GM19452 (cell line): ENCODE results near the gene GJC2.

ENCODE experiments used
- ATAC-seq: cut with Tn5 transposase; IDR thresholded peaks from one replicate; pipeline ENCODE4 v1.9.1; 2021; ENCODE audit not compliant: unreplicated experiment

GJC2 gene

DNA sequence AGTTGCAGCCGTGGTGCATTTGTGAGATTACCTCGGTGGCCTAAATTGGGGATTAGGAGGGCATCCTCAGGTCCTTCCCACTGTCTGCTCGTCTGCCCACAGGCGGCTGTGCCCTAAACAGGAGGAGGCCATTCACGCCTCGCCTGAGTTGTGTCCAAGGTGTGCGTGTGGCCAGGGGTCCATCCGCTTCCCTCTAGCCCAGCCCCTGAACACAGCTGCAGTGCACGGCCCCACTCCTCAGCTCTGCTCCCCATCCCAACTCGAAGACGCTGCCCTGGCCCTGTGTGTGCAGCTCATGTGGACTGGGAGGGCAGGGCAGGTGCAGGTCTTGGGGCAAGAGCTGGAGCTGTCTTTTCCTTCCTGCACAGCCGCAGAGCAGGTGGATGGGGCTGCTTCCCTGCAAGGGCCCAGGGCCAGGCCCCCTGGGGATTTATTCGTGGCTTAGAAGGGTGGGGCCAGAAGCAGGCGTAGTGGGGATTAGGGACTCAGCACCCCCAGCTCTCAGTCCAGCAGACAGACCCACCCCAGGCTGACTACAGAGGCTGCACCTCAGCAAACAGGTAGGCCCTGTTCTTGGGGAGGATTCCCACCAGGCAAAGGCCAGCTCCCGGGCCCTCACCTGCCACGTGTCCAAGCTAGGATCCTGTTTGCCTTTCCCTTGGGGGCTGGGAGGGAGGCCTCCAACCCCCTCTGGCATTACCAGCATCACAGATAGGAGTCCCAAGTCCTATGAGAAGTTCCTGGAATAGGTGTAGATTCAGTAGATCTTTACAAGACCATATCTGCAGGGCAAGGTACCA is 5.3 kb upstream of the GJC2 start:
- ATAC-seq = no peak

DNA sequence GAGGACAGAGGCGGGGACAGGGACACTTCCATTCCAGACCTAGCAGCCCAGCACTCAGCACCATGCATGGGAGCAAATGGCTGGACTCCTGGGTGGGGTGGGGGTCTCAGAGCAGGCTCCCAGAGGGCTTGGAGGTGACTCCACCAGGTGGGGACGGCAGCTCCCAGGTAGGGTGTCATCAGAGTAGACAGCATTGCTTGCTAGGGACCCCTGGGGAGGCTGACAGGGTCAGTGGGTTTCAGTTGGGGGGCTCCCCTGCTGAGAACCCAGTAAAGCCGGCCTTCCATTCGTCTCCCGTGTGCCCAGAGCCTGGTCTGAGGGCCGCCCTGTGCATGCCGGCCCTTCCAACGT is 4.8 kb upstream of the GJC2 start:
- ATAC-seq = no peak

DNA sequence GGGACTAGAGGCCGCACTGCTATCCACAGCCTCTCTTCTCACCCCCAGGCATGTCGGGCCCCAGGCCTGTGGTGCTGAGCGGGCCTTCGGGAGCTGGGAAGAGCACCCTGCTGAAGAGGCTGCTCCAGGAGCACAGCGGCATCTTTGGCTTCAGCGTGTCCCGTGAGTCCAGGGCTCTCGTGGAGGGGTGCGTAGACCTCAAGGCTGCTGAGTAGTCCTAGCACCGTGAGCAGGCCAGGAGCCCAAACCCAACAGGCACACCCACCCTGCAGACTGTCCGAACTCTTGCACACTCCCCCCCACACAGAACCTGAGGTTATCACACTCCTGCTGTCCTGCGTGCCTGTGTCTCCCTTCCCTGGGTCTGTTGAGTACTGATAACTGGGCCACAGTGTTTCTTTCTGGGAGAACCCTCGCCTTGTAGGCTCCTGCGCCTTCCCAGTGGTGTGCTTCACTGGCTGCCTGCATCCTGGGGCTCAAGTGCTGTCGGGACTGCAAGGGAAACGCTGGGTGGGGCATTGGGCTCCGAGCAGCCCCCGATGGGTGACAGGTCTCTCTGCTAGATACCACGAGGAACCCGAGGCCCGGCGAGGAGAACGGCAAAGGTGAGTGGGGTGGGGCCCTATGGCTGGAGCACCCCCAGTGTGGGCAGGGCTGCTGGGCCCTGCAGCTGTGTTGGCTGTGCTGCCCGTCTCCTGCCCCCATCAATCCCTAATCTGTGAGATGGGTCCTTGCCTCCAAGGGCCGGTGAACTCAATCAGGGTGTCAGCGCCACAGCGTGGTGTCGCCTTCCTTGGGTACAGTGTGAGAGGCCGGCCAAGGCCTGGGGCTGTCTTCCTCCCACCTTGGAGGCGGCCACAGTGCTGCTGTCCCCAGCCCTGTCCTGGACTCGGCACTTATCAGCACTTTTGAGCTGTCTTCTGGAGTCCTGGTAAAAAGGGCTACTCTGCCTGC is 4.0 kb upstream of the GJC2 start:
- no peak for ATAC-seq

DNA sequence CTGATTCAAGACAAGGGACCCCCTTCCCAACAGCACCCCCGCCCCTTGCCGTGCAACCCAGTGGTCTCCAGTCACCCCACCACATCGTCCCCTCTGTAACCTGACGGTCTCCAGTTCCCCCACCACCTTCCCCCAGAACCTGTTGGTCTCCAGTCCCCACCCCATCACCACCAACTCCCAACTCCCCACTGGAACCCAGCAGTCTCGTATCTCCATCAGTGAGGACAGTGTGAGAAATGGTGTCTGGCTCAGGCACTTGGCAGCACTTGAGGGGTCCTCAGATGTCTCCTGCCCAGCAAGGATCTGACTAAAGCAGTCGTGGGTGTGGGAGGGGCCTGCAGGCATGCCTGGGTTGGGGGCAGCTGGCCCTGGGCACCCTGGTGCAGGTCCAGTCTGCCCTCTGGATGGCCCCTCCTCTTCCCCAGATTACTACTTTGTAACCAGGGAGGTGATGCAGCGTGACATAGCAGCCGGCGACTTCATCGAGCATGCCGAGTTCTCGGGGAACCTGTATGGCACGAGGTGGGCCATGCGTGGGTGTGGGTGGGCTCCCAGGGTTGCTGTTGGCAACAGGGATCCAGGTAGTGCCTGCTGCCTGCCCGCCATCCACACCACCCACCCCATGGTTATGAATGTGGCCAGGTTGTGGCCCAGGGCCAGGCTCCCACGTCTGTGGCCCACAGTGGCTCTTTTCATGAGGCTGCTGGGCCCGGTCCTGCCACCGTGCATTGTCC is 3.1 kb upstream of the GJC2 start:
- no peak for ATAC-seq

DNA sequence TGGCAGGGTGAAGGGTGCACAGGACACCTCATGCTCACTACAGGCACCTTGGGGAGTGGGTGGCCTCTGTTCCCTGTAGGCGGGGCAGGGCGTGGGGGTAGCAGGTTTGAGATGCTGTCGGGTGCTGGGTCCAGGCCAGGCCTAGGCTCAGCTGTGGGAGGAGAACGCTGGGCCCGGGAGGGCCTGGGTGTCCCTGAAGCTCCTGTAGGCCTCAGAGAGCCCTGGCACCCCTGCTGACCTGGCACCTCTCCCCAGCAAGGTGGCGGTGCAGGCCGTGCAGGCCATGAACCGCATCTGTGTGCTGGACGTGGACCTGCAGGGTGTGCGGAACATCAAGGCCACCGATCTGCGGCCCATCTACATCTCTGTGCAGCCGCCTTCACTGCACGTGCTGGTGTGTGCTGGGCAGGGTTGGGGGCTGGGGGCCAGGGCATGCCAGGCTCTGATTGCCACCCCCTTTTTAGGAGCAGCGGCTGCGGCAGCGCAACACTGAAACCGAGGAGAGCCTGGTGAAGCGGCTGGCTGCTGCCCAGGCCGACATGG is 2.5 kb upstream of the GJC2 start:
- no peak for ATAC-seq

DNA sequence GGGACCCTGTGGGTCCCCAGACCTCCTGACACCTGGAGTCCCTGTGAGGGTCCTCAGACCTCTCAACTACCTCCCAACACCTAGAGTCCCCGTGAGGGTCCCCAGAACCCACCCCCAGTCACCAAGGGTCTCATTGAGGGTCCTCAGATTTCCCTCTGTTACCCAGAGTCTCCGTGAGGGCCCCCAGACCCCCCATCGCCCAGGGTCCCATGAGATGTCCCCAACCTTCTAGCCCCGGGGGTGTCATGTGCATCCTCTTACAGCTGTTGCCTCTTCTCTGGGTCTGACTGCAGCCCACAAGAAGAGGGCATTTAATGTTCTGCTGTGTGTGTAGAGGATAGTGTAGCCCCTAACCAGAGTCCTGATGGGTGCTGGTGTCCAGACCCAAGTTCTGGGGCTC is 2.0 kb upstream of the GJC2 start:
- no peak for ATAC-seq

DNA sequence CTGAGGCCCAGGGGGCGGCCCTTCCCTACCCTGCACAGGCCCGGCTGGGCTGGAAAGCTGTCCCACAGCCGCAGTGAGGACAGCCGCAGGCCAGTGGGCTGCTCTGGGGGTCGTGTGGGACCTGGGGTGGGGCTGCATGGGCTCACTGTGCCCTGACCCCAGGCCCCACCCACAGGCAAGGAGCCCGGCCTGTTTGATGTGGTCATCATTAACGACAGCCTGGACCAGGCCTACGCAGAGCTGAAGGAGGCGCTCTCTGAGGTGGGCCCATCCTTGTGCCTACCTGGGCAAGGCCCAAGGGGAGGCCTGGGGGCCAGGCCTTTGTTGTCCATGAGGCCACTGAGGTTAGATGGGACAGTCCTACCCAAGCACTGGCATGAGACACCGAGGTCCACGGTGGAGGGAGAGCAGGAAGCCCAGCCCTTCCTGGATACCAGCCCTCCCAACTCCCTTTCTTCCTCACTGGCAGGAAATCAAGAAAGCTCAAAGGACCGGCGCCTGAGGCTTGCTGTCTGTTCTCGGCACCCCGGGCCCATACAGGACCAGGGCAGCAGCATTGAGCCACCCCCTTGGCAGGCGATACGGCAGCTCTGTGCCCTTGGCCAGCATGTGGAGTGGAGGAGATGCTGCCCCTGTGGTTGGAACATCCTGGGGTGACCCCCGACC is 1.4 kb upstream of the GJC2 start:
- ATAC-seq = no peak

DNA sequence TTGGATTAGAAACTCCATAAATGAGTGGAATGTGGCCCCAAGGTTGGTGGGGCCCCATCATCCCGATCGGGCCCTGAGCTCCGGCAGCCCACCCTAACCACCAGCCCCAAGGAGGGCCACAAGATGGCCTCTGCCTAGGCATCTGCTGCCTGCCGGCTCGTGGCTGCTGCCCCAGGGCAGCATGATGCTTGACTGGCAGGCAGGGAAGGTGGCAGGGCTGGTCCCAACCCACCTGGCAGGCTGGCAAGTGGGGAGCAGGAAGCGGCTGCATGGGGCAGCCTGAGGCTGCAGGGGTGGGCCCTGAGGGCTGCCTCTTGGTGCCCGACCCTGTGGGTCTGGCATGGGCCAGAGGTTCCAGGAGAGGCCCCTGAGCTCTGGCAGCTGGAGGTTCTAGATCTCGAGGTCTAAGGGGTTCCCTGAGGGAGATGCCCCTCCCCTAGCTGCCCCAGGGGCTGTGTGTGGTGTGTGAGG is 760 bp upstream of the GJC2 start:
- no peak for ATAC-seq

DNA sequence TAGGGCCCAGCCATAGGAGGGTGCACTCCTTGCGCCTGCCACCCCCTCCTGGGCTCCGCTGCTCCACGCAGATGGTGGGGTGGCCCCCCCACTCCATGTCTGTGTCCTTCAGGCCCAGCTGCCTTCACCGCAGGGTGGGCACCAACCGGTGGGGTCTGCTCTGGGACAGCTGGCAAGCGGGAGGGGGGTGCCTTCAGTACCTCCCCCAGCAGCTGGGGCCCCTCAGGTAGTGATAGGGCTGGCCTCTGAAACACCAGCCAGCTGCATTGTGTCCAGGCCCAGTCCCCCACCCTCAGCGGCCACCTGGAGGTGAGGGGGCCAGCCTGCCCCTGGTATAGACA is 360 bp downstream of the GJC2 start:
- no peak for ATAC-seq

DNA sequence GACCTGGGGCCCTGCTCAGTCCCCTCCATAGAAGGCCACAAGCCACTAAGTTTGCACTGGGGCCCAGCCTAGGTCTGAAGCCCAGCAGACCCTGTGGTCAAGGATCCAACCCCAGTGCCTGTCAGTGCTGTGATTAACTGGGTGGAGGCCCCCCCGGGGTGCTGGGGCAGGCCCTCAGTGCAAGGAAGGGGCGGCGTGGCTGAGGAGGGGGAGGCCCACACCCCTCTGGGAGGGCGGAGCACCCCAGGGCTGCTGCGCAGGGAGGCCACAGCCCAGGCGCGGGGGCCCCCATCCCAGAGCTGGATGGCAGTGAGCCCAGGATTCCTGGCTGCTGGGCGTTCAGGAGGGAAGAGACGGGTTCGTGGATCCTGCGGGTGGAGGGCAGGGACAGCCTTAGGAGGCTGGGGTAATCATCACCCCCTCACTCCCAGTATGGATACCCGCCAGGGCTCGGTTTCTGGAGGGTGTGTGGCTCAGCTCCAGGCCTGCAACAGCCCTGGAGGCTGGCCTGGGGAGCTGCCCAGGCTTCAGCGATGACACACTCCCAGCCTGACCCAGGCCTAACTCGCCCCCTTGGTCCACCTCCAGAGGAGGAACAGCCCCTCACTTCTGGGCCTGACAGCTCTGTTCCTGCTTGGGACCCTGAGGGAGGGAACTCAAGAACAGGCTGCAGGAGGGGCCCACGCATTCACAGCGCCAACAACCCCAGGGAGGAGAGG is 890 bp downstream of the GJC2 start:
- no peak for ATAC-seq

DNA sequence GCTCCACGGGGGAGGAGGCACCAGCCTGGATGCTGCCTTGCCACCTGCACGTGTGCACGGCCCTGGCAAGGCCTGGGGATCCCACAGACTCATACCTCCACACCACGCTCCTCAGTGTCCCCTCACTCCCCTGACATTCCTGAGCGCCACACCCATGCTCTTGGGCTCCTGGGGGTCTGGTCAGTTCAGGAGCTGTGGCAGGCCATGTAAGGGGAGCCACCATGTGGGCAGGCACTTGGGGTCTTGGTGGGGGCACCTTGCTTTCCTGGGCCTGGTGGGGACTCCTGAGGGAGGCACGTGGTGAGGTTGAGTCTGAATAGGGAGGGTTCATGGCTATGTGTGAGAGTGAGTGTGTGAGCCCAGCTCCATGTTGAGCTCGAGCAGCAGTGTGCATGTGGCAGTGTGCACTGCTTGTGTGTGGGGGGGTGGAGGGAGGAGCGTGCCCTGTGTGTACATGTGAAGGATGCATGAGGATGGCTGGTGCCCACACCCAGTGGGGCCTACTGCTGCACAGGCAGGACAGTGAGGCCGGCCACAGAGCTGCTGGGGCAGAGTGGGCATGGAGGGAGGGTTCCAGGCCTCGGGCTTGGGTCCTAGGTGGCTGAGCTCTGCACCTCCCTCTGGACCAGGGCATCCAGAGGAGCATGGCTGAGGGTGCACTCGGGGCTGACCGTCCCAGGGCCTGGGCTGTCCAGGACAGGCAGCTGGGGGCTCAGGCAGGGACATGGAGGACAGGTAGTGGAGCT is 1.6 kb downstream of the GJC2 start:
- no peak for ATAC-seq

DNA sequence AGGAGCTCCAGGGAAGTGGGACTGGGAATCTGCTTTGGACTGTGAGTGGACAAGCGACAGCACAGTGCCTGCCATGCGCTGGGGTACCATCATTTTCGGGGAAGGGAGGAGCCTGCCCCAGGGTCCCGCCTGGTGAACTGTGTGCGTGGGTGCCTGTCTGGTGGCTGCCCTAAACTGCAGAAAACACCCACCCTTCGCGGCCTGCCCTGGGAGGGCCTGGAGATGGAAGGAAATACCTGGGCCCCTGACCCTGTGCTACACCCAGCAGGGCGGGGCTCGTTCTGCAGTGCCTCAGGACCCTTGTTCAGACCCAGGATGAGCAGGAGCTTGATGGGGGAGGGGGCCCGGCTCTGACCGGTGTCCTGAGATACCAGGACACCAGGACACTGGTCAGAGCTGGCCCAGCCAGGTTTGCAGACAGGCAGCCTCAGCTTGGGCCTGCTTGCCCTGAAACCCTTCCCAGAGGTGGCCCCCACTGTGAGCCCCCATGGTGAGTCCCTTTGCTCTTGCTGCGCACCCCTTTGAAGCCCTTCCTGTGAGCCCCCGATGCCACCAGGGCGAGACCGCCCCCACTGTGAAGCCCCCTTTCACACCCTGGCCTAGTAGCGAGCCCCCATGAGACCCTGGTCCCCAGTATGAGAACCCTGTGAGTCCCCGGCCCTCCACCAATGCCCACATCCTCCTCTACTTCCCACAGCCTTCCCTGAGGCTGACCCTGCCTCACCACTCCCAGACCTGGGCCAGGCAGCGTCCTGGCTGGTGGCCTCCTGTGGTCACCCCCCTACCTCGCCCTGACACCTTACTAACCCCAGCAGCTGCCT is 2.6 kb downstream of the GJC2 start:
- no peak for ATAC-seq

DNA sequence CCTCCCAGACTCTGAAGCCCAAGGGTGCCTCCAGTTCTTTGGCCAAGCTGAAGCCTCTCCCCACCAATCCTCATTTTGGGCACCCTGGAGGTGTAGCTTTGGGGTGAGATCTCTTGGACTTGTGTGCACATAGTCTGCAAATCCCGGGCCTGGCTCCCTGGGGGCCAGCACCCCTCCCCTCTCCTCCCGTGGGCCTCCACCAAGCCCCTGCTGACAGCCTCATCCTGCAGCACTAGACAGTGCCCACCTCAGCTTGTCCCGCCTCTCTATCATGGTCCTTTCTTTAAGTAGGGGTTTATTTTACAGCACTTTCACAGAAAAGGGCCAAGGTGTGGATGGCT is 3.2 kb downstream of the GJC2 start:
- ATAC-seq = no peak

DNA sequence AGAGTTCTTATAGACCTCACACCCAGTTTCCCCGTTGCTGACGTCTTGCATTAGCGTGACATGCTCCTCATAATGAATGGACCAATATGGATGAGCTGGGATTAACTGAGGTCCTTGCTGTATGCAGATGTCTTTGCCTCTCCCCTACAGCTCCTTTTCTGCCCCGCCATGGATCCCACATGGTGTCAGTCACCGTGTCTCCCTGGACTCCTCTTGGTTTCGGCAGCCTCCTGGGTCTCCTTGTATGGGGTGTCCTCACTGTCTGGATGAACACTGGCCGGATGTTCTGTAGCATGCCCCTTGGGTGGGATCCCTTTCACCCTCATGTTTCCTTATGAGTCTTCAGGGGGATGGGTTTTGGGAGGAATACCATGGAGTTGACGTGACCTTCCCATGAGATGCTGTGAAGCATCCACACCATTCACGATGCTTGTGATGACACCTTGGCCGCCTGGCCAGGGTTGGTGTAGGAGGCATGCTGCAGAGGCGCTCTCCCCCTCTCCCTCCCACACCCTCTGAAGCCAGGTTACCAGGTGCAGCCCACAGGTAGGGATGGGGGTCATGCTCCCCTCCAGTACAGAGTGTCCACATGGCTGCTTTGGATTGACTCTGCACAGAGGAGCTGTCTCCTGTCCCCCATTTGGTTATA is 4.4 kb downstream of the GJC2 start:
- ATAC-seq = no peak

DNA sequence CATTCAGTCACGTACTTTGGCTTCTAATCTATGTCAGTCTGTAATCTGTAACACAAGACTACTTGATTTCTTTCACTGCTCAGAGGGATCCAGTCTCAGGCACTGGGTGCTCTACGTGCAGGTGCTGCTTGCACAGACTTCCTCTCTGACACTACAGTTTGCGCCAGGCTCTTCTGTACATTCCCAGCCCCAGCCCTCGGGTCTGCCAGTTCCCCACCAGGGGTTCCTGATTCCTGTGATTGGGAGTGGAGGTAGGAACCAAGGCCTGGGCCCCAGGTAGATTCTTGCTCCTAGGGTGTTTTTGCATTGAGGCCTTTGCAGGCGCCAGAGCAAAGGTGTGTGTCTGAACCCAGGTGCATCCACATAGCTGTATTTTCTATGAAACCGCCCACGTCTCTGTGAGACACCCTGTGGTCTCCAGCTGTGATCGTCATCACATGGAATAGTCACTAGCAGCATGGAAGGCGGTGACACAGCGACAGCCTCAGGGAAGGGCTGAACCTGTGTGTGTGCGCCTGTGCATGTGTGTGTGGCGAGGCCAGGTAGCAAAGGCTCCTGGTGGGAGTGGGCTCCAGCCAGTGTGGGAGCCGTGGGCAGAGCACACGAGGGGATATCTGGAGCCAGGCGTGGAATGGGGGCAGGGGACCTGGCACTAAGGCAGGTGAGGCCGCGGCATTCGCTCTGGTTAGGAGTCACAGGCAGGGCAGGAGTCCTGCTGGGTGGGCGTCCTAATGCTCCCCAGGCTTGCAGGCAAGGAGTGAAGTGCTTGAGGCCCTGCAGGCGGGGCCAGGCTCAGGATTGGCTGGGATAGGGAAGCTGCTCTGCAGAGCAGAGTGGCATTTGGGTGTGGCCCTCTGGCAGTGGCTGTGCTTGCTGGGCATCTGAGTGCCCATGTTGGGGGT is 5.2 kb downstream of the GJC2 start:
- no peak for ATAC-seq

DNA sequence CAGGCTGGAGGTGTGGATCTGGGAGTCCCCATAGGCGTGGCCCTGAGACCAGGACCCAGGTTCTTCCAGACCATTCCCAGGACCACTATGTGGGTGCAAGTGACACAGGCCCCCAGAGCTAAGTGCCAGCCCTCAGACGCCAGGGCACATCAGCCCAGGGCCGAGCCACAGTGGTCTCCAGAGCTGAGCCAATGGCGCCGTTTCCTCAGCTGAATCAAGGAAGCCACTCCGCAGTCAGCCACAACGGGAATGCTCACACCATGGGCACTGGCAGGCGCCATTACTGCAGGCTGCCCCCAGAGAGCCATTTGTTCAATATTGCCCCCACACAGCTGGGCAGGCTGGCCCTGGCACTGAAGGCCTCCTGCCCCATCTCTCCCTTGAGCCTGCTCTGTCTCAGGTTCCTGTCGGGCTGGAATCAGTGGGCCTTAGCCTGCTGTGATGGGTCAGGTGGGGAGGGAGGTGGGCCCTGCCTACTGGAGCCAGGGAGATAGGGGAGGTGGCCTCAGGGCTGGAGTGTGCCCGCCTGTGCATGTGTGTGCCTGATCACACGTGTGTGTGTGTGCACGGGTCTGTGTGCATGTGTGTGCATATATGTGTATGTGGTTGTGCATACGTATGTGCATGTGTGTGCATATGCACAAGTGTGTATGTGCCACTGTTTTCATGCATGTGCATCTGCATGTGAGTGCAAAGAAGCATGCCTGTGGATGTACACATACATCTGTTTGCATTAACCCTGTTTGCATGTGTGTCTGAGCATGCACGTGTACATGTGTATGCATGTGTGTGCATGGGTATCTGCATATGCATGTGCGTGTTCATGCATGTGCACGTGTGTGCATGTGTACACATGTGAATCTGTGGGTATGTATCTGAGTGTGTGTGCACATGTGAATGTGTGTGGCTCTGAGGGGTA is 6.1 kb downstream of the GJC2 start:
- ATAC-seq = no peak
